ENCODE measurements around the gene ELMO2. TPM values are rescaled to one million over a fixed set of nuclear protein-coding genes. Genes with fewer than 3 reads are reported as not detected.

The ELMO2 gene
- total RNA-seq, 1 donor from 2014 or later: 84.9 TPM

DNA sequence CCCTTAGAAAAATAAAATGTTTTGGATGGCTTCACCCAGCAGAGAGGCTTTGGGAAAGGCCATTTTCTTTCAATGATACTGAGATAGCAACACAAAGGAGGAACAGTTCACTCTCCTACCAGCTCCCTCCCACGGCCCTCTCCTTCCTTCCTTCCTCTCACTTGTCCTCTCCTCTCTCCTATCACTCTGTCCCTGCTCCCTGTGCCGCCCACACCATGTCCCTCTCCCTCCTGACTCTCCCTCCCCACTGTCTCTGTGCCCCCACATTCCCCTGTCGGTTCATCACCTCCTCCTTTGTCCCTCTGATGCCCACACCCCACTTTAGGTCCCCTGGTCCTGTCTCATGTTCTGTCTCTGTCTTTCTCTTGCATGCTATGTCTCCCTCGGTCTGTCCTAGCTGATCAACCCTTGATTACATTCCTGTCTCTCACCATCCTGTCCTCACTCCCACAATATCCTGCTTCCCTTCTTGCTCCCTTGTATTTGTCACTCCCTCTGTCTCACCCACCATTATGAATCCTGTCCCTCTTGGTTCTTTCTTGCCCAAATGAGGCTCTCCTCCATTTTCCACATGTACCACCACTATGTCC lies 30.1 kb downstream of the ELMO2 start:
- intact Hi-C loops (cut with DNase I): no loop called here
- no peak for ATAC-seq
- no peak for DNase-seq (ENCODE audit: low spot score)

DNA sequence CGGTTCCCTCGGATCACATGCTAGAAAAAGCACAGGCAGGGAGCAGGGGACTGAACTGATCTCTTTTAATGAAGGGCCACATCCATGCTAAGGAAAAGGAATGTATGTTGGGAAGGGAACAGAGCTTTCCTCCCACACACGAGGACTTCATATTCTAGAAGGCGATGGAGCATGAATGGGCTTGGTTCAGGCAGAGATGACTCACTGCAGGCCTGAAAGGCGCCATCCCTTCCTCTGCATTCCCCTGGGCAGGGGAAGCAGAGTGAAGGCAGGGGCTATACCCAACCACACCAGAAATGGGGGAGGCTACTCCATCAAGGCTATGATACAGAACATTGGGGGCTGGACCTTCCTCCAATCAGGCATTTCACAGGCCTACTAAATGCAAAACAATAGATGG lies 30.6 kb downstream of the ELMO2 start:
- ATAC-seq (no peak), DNase-seq (ENCODE audit: low spot score) (no peak)
- intact Hi-C loops (cut with DNase I): no loop called here

DNA sequence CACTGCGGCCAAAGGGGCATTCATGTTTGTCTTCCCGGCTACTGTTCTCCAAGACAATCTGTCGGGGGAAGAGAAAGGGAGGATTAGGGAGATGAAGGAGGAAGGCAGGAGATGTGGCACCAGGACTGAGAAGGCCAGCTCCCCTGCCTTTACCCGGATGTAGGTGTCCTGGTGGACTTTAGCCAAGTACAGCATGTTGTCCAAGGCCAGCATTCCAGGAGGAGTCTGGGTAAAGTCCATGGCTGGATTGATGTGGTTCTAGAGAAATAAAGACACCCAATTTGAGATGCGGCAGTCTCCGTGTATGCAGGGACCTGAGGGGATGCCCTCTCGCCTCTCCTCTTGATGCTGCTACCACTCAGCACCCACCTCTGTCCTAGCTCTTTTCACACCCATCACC lies 32.0 kb downstream of the ELMO2 start:
- ATAC-seq: no peak
- intact Hi-C loops (cut with DNase I): no loop called here

DNA sequence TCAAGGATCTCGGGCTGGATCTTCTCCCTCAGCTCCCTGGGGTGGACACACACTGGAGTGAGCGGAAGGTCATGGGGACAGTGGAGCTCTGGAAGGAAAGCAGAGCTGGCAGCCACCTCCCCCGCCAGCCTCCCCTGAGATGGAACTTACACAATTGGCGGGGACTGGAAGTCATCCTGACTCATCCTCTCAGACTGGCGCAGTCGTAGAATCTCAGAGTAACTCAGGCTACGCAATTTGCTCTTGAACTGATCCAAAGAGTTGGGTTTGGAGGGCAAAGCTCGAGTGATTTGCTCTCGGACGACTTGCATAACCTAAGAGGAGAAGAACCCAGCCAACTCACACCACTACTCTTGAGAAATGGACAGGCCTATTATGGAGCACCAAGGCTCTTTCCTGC lies 34.8 kb downstream of the ELMO2 start:
- intact Hi-C loops (cut with DNase I): no loop called here
- ATAC-seq: peak; percentile 54
- no peak for DNase-seq (ENCODE audit: low spot score)

More for the DNA sequence above, 32.0 kb downstream of the ELMO2 start:
- no peak for DNase-seq (ENCODE audit: low spot score)

DNA sequence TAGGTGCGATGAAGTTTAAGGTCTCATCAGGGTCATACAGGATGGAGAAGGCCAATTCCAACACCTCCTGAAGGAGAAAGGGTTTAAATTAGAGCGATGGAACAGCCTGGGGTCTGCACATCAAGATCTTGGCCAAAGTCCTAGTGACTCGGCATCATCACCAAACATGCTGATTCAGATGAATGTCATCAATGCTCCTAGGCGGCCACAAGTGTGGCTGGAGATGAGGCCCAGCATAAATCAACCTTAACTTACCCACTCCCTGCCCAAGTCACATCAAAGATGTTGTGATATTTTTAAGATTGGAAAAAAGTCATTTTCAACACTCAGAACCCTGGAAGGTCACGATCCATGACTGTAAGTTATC lies 37.5 kb downstream of the ELMO2 start:
- no peak for ATAC-seq
- intact Hi-C loops (cut with DNase I): no loop called here
- no peak for DNase-seq (ENCODE audit: low spot score)

DNA sequence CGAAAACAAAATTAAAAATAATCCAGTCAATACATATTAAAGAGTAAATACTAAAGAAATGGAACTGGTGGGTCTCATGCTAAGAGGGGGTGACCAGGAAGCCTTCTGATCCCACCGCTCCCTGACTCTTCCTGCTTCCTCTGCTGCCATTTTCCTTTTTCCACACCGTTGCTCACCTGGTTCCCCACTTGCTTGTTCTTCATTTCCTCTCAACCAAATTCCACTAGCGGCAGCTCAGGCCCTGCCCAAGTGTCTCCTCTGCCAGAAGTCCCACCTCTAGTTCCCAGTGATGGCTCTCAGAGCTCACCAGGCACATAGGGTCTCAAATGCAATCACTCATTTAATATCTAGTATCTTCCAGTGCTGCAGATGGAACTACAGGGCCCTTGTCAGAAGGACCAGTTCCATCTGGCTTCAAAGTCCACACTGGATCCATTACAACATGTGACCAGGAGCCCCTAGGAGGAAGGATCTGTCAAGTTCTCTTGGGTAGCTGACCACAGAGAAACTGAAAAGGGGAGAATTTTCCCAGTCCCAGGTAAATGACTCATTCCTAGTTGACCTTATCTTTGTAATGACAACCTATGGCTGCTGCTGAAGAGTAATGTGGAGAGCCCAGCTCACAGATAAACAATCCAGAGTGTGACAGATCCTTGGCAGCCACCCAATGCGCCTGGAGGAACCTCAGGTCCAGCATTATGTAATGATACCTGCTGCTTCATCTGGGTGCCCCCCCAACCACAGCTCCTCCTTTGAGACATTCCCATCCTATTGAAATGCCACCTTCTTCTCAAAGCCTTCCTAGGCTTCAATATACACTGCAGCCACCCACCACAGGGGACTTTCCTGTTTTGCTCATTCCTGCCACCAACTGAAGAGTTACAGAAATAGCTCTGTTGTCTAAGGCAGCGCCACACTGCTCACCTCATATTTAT lies 38.2 kb downstream of the ELMO2 start:
- DNase-seq (ENCODE audit: low spot score): no peak
- ATAC-seq: no peak
- intact Hi-C loops (cut with DNase I): no loop called here

DNA sequence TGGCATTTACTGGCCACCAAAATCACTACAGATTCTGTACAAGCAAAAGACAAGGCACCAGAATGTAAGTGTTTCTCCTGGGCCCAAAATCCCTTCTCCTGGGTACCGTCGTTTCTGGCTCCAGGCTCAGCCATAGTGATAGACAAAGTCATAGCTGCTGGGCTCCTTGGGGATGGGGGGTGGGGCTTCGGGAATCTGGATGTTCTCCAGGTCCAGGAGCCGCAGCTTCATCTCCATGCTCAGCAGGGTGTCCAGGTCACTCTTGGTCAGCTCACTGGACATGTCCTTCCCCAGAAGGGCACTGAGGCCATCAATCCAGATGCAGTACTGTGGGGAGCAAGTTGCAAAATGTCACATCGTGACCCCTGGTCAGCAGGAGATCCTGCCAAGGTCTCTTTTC lies 39.2 kb downstream of the ELMO2 start:
- intact Hi-C loops (cut with DNase I): no loop called here
- ATAC-seq (no peak), DNase-seq (ENCODE audit: low spot score) (peak; percentile 44)

DNA sequence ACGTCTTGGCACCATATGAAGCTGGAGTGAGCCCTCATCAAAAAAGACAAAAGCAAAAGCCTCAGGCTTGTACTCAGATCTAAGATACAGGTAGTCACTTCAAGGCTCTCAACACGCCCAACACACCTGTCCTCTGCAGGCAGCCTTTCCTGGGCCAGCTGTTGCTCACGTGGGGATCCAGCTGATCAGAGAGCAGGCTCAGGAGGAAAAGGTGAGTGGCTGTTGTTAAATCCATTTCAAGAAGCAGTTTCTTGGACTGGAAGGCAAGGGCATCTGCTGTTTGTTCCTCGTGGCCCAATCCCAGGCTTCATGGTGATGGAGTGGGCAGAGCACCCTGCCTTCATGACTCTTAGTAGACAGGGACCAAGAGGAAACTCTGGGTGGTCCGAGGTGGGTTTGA lies 39.6 kb downstream of the ELMO2 start:
- DNase-seq (ENCODE audit: low spot score) (no peak), ATAC-seq (no peak)

DNA sequence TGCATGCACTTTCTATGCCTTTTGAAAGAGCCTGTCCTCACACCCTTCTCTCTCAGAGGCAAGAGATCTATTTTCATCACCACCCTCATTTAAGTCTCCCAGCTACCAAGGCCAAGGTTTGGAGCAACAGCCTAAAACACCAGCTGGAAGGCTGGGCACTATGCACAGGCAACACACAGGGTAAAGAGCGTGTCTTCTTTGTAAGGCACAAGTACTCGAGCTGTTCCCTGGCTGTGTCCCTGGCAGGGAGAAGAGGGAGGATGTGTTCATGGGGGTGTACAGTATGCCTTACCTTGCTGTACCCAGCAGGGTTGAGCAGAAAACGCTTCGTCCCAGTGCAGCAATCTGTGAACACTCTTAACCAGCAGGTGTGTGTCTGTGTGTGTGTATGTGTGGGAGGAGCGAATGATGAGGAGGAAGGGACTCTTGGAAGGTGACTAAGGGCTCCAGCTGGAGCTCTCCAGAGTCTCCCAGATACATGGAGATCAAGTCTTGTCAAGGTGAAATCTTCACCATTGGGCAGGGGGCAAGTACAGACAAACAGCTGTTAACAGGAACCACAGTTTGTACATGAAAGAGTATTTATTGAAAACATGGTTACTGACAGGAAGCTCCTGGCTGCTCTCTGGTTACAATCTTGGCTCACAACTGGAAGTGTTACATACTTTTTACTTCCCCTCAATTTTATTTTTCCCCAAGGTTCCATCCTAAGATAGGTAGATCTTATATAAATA lies 40.8 kb downstream of the ELMO2 start:
- intact Hi-C loops (cut with DNase I): no loop called here
- DNase-seq (ENCODE audit: low spot score) (peak; percentile 42), ATAC-seq (no peak)

More for the DNA sequence above, 39.6 kb downstream of the ELMO2 start:
- intact Hi-C loops (cut with DNase I): no loop called here

DNA sequence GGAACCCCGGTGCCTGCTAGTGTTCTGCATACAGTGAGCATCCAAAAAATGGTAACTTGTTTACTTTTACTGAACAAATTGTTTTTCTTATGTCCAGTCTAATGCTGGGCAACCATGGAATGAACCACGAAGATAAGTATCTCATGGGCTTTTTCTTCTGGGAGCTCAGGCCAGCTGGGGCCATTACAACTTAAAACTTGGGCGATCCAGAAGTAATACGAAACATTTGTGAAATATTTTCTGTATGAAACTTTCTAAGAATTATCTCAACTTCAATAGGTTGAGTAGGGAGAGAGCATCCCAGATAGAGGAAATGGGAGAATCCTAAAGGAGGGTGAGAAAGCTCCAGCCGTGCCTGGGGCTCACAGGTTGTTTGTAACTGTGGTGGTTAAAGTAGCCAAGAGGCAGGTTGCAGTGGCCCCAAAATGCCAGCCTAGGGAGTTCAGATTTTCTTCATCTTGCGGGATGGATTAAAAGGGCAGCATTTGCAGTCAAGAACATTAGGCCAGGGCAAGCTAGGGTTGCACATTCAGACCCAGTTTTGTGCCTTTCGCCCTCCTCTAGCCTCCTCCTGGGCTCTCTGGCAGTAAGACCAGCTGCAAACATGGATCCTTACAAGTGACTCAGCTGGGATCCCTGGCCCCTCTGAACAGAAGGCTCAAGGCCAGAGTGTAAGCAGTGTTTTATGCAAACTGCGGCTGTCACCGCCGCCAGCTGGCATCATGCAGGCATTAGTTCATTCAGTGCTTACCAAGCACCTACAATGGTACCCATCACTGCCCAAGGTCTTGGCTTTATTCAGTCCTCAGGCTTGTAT lies 41.5 kb downstream of the ELMO2 start:
- intact Hi-C loops (cut with DNase I): no loop called here
- peak; percentile 46 for DNase-seq (ENCODE audit: low spot score)
- ATAC-seq: no peak

DNA sequence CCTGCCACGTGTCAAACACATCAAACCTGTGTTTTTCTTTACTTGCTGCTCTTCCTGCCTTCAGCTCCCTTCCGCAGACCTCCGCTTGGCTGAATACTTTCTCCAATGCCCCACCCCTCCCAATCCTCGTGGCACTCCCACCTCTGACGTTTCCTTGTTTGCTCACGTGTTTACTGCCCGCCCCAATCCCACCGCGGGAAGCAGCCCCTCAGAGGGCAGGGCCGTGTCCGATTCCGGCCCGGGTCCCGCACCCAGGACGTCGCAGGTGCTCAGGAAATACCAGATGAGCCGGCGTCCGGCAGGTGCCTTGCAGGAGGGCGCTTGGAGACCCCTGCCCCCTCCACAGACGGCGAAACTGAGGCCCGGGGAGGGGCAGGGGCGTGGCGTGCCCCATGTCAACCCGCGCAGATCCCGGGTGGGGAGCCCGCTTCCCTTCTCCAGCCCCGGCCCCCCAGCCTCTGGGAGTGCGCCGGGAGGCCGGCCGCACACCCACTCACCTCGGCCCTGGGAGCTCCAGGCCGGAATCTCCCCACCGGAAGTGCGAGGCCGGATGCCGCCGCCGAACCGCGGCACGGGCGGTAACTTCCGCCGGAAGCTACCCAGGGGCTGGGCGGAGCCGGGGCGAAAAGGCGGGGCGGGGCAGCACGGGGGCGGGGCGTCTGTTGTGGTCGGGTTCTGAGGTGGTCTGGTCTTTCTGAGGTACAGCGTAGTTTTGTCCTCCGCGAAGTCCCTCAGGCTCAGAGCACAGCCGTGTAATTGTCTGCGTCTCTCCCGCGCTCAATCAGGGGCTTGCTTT lies 42.3 kb downstream of the ELMO2 start:
- intact Hi-C loops (cut with DNase I): no loop called here
- peak; percentile 94 for DNase-seq (ENCODE audit: low spot score)
- peak; percentile 97 for ATAC-seq

DNA sequence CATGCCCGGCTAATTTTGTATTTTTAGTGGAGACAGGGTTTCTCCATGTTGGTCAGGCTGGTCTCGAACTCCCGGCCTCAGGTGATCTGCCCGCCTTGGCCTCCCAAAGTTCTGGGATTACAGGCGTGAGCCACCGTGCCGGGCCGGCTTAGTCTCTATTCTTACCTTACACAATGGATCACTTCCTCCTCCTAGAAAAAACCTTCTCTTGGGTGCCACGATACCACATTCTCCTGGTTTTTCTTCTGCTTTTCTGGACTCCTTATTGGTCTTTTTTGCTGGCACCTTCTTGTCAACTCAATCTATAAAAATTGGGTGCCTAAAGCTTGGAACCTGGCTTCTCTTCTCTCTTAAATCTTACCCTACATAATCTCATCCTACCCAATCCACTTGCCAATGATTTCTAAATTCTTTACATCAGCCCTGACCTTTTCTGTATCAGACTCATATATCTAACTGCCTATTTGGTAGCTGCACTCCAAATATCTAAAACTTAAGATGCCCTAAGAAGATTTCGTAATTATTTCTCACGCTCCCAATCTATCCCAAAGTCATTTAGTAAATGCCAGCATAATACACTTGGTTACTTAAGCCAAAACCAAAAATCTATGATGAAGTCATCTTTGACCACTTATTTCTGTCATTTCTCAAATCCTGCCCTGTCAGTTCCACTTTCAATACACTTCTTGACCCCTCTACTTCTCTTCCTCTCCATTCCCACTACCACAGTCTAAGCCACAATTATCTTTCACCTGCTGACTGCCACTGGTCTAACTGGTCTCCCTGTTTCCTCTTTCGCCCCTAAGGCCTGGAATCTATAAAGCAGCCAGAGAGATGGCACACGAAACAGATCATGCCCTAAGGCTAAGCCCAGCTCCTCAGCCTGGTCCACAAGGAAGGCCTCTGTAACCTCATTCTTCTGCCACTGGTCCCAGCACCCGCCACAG lies 43.2 kb downstream of the ELMO2 start:
- ATAC-seq (no peak), DNase-seq (ENCODE audit: low spot score) (peak; percentile 46)
- intact Hi-C loops (cut with DNase I): no loop called here

DNA sequence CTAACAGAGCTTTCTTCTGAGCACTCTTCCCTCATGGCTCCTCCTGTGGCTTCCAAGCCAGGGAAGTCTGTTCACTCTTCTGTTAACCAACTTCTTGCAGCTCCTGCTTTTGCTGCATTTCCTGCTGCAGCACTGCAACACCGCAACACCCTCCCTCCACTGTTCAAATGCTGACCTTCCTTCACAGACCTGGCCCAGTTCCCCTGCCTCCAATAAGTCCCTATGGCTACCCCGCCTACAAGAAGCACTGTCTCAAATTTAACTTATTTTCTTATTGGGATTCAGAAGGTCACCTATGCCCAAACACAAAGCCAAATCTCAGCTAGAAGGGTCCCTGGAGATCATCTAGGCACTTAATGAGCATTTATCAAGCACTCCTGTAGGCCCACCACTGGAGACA lies 44.6 kb downstream of the ELMO2 start:
- DNase-seq (ENCODE audit: low spot score): no peak
- intact Hi-C loops (cut with DNase I): no loop called here
- ATAC-seq: no peak

DNA sequence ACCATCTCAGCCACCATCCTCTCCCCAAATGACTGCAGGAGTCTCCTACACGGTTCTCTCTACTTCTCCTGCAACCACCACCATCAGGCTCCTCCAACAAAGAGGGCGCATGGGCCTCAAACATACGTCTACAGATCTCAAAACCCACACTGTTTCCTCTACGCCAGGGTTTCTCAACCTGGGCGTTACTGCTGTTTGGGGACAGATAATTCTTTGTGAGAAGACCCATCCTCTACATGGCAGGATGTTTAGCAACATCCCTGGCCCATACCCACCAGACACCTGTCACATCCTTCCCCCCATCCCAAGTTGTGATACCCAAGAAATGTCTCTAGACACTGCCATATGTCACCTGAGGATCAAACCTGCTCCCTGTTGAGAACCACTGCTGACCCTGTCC lies 45.0 kb downstream of the ELMO2 start:
- intact Hi-C loops (cut with DNase I): no loop called here
- ATAC-seq: no peak
- DNase-seq (ENCODE audit: low spot score): no peak

DNA sequence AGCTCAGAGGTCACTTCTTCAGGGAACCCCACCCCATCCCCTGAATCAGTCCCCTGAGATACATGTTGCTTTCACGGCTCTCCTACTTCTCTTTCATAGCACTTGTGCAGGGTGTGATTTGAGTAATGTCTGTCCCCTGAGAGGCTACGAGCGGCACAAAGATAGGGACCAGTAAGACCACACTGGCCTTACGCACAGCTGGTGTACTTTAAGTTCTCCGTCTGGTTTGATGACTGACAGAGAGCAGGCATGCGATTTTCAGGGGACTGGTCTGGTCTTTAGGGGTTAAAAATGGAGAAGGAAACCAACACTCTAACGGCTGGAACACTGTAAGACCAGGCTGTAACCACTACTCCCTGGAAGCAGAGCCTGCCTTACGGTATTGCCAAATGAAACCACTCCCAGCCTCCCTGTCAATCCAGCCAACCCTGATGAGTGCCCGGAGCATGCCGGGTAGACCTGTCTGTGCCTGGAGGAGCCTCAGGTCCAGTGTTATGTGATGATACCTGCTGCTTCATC lies 47.1 kb downstream of the ELMO2 start:
- DNase-seq (ENCODE audit: low spot score): no peak
- ATAC-seq: no peak
- intact Hi-C loops (cut with DNase I): no loop called here

DNA sequence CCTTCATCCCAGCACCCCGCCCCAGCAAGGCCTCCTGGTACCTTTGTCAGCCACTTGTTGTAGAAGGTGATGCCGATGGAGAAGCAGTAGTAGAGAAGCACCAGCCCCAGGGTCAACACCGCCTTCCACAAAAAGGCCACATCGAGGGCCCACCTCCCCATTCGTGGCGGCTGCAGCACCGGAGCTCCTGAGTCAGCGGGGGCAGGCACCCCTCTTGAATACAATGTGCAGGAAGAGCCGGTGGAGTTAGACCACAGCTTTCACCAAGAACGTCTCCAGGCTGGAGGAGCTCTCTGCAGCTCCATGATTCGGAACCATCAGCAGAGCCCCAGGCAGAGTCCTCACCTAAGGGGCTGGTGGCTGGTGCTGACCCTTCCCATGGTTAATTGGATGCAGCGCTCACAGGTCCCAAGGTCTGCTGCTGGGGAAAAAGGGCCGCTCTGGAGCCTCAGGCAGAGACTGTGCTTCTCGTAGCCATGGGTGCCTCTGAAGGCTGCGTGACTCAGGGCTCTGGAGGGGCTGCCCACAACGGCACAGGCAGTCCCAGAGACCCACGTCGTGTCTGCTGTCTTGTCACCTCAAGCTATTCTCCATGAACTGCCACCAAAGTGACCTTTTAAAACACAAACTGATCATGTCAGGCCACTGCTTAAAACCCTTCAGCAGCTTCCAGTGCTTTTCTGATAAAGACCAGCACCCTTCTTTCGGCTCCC lies 47.9 kb downstream of the ELMO2 start:
- intact Hi-C loops (cut with DNase I): no loop called here
- ATAC-seq: no peak
- no peak for DNase-seq (ENCODE audit: low spot score)
